Panc1 (cell line): ENCODE results near the gene PACSIN1. TPM values are rescaled to one million over a fixed set of nuclear protein-coding genes. Genes with fewer than 3 reads are reported as not detected.

Experiments used
- ATAC-seq: fragments of 200-7000 bp; cut with Tn5 transposase; 2 replicates; pipeline ENCODE4 v1.9.1; 2020; ENCODE audit warnings: mild to moderate bottlenecking, moderate library complexity
- BruUV-seq: library from RNA; stranded (reverse); fragments of 400-500 nt; replicated peaks from 2 replicates; lab custom pipeline; 2021; lab: Mats Ljungman, UMichigan
- CTCF ChIA-PET: fragments of 300-600 bp; sonication (Branson Sonifier 250); formaldehyde crosslinking; loops from one replicate; lab custom pipeline; 2022; ENCODE audit warnings: antibody characterized with exemption; lab: Charles Lee
- POLR2A ChIA-PET: fragments of 300-600 bp; sonication (Branson Sonifier 250); formaldehyde crosslinking; loops from one replicate; lab custom pipeline; 2022; ENCODE audit warnings: antibody characterized with exemption; lab: Charles Lee
- DNase-seq: peaks from one replicate; pipeline ENCODE4 v3.0.0-alpha.2; 2010; ENCODE audit warnings: low read depth, low spot score
- H3K27ac ChIP-seq: 2 replicates; pipeline ENCODE4 v1.5.1; 2011; ENCODE audit warnings: mild to moderate bottlenecking, low read length, inconsistent platforms
- H3K27me3 ChIP-seq: fragments of 200-500 bp; sonication (Bioruptor generic); 2 replicates; pipeline ENCODE4 v1.6.0; 2014; ENCODE audit warnings: low read length, inconsistent platforms; ENCODE audit not compliant: control insufficient read depth, insufficient read depth
- H3K36me3 ChIP-seq: fragments of 200-500 bp; sonication (Bioruptor generic); 2 replicates; pipeline ENCODE4 v1.5.1; 2014; ENCODE audit warnings: inconsistent platforms, mild to moderate bottlenecking, low read length, moderate library complexity; ENCODE audit not compliant: control insufficient read depth, insufficient read depth
- H3K4me1 ChIP-seq: 2 replicates; pipeline ENCODE4 v1.5.1; 2011; ENCODE audit warnings: inconsistent platforms, mild to moderate bottlenecking, low read length, moderate library complexity; ENCODE audit not compliant: control insufficient read depth, insufficient read depth
- H3K4me3 ChIP-seq, 2 experiments: 2 replicates each; pipeline ENCODE4 v1.5.1; 2011 to 2012; ENCODE audit warnings: low read depth in 2 of 2, low read length in 2 of 2, mild to moderate bottlenecking in 2 of 2, inconsistent platforms in 1 of 2, moderate library complexity in 1 of 2
- H3K9me3 ChIP-seq: fragments of 200-500 bp; sonication (Bioruptor generic); 2 replicates; pipeline ENCODE4 v1.5.1; 2014; ENCODE audit warnings: low read depth, mild to moderate bottlenecking, inconsistent platforms, low read length, moderate library complexity; ENCODE audit not compliant: control insufficient read depth, insufficient read depth
- POLR2AphosphoS5 ChIP-seq: IDR thresholded peaks from 2 replicates; pipeline ENCODE4 v1.6.1; 2012; ENCODE audit warnings: mild to moderate bottlenecking, low read depth, low read length, moderate library complexity
- SIN3A ChIP-seq: IDR thresholded peaks from 2 replicates; pipeline ENCODE4 v1.6.1; 2012; ENCODE audit warnings: low read depth, mild to moderate bottlenecking, low read length, moderate library complexity, borderline replicate concordance; ENCODE audit not compliant: insufficient read depth
- TCF7L2 ChIP-seq: IDR thresholded peaks from 2 replicates; pipeline ENCODE4 v1.6.1; 2011; ENCODE audit warnings: mild to moderate bottlenecking, low read depth, low read length, inconsistent platforms
- in situ Hi-C: cut with HindIII; loops from 2 replicates; pipeline ENCODE4 v1.10.0; 2016; ENCODE audit warnings: low sequenced_read_pairs, low pct_unique_long_range_greater_than_20kb
- intact Hi-C: fragments of 100-400 bp; cut with micrococcal nuclease; formaldehyde crosslinking; loops from one replicate; pipeline ENCODE4 v1.10.0; 2022; ENCODE audit not compliant: unreplicated experiment
- total RNA-seq: library from RNA; stranded (reverse); gene quantifications from one replicate; pipeline ENCODE4 v1.2.1, GENCODE V29; 2021; ENCODE audit not compliant: unreplicated experiment
- TF ChIP-seq, protein P1 (sequence below): fragments of 450-650 bp; IDR thresholded peaks from 2 replicates; pipeline ENCODE4 v1.5.1; 2017; ENCODE audit warnings: mild to moderate bottlenecking
- TF ChIP-seq, protein P2 (sequence below), 2 experiments: IDR thresholded peaks; 2 replicates each; pipeline ENCODE4 v1.6.1; 2011 to 2012; ENCODE audit warnings: low read depth in 2 of 2, control low read depth in 1 of 2, low read length in 1 of 2, mild to moderate bottlenecking in 1 of 2, moderate library complexity in 1 of 2; ENCODE audit not compliant: insufficient read depth in 1 of 2

Gene PACSIN1
- total RNA-seq, 1 experiment from 2014 or later: 0.18 TPM

DNA sequence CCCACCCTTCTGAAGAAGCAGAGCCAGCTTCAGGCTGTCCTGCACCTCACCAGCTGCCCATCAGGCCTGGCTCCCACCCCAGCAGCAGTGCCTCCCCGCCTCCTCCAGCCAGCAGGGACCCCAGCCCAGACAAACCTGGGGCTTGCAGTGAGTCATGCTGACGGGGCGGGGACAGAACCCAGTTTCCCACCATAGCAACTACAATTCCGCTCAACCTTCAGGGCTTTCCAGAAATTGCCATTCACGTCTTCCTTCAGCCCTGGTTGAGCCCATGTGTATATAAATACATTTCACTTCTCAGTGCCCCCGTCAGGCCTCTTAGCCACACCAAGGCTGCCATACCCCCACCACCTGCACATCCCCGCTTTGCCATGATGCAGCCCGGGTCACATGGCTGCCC is 85.8 kb downstream of the PACSIN1 start:
- POLR2A ChIA-PET: no interaction called here
- Histone ChIP-seq H3K36me3 (no peaks in the 10 kb centered on the region), H3K9me3 (no peaks in the 10 kb centered on the region), H3K4me3 (no peak overlapping the region), H3K4me1 (peaks cover 26% of the 10 kb centered on the region), H3K27ac (no peak overlapping the region), H3K27me3 (no peaks in the 10 kb centered on the region)
- in situ Hi-C loops: no loop called here
- TF ChIP-seq POLR2AphosphoS5 (no peak), SIN3A (no peak), TCF7L2 (no peak)
- TF ChIP-seq, protein P1, sequence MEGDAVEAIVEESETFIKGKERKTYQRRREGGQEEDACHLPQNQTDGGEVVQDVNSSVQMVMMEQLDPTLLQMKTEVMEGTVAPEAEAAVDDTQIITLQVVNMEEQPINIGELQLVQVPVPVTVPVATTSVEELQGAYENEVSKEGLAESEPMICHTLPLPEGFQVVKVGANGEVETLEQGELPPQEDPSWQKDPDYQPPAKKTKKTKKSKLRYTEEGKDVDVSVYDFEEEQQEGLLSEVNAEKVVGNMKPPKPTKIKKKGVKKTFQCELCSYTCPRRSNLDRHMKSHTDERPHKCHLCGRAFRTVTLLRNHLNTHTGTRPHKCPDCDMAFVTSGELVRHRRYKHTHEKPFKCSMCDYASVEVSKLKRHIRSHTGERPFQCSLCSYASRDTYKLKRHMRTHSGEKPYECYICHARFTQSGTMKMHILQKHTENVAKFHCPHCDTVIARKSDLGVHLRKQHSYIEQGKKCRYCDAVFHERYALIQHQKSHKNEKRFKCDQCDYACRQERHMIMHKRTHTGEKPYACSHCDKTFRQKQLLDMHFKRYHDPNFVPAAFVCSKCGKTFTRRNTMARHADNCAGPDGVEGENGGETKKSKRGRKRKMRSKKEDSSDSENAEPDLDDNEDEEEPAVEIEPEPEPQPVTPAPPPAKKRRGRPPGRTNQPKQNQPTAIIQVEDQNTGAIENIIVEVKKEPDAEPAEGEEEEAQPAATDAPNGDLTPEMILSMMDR: no peak
- TF ChIP-seq, protein P2, sequence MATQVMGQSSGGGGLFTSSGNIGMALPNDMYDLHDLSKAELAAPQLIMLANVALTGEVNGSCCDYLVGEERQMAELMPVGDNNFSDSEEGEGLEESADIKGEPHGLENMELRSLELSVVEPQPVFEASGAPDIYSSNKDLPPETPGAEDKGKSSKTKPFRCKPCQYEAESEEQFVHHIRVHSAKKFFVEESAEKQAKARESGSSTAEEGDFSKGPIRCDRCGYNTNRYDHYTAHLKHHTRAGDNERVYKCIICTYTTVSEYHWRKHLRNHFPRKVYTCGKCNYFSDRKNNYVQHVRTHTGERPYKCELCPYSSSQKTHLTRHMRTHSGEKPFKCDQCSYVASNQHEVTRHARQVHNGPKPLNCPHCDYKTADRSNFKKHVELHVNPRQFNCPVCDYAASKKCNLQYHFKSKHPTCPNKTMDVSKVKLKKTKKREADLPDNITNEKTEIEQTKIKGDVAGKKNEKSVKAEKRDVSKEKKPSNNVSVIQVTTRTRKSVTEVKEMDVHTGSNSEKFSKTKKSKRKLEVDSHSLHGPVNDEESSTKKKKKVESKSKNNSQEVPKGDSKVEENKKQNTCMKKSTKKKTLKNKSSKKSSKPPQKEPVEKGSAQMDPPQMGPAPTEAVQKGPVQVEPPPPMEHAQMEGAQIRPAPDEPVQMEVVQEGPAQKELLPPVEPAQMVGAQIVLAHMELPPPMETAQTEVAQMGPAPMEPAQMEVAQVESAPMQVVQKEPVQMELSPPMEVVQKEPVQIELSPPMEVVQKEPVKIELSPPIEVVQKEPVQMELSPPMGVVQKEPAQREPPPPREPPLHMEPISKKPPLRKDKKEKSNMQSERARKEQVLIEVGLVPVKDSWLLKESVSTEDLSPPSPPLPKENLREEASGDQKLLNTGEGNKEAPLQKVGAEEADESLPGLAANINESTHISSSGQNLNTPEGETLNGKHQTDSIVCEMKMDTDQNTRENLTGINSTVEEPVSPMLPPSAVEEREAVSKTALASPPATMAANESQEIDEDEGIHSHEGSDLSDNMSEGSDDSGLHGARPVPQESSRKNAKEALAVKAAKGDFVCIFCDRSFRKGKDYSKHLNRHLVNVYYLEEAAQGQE (IDR thresholded peaks at IDR 0.05; ENCODE audit: insufficient read depth in 1 of 2, low read depth in 2 of 2, low read length in 1 of 2): no peak
- ATAC-seq (no peak), DNase-seq (no peak)
- intact Hi-C loops: no loop called here
- no TSS peak for BruUV-seq
- CTCF ChIA-PET: no interaction called here

DNA sequence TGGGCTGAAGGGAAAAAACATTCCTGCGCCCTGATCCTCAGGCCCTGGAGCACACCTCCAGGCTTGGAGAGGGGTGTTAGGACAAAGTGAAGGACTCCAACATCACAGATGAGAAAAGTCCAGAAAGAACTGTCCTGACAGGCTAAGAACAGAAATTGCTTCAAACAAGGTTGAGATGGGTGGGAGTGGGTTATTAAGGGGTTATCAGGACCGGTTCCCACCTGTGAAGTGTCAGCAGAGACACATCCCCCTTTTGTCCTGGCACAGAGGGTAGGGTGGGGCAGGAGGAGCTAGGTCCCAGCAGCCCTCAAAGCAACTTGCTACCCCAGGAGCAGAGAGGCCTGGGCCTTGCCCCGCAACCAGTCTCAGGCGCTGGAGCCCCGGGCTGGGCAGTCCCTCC is 86.7 kb downstream of the PACSIN1 start:
- ChIA-PET POLR2A (no interaction called here), CTCF (no interaction called here)
- Histone ChIP-seq H3K4me3 (no peak overlapping the region), H3K27ac (0 out of 2 replicates have a peak overlapping the region, but pooled peaks have one; percentile 23), H3K9me3 (no peaks in the 10 kb centered on the region), H3K36me3 (no peaks in the 10 kb centered on the region), H3K4me1 (peaks cover 26% of the 10 kb centered on the region), H3K27me3 (no peaks in the 10 kb centered on the region)
- in situ Hi-C loops (no loop called here), intact Hi-C loops (no loop called here)
- BruUV-seq: no TSS peak
- ATAC-seq (no peak), DNase-seq (no peak)
- TF ChIP-seq TCF7L2 (no peak), POLR2AphosphoS5 (no peak), SIN3A (no peak)
- TF ChIP-seq, protein P1: no peak
- TF ChIP-seq, protein P2 (IDR thresholded peaks at IDR 0.05; ENCODE audit: insufficient read depth in 1 of 2, low read depth in 2 of 2, low read length in 1 of 2): no peak
